HG03045 (cell line): ENCODE results near the gene NFATC1.
"Not testable (repeated sequence)": the region's sequence is repeated elsewhere in the genome, so short reads cannot be mapped to it uniquely, and the experiment has no call there.

Experiments
- ATAC-seq: cut with Tn5 transposase; IDR thresholded peaks from one replicate; pipeline ENCODE4 v1.9.1; 2021; ENCODE audit warnings: mild to moderate bottlenecking, moderate library complexity; ENCODE audit not compliant: unreplicated experiment

NFATC1 gene

GRCh38 chr18:79502782-79503181 lies 107.1 kb downstream of the NFATC1 start:
- ATAC-seq = no peak

DNA sequence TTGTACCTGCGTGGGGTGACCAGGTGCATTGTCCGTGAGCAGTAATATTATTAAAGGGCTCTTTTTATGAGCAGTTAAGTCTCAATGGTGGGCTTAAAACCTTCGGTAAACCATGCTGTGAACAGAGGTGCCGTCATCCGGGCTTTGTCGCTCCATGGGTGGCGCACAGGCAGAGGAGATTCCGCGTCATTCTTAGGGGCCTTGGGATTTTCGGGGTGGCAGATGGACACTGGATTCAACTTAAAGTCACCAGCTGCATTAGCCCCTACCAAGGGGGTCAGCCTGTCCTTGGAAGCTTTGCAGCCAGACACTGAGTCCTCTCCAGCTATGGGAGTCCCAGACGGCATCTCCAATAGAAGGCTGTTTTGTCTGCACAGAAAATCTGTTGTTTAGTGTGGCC lies 107.7 kb downstream of the NFATC1 start:
- no peak for ATAC-seq

DNA sequence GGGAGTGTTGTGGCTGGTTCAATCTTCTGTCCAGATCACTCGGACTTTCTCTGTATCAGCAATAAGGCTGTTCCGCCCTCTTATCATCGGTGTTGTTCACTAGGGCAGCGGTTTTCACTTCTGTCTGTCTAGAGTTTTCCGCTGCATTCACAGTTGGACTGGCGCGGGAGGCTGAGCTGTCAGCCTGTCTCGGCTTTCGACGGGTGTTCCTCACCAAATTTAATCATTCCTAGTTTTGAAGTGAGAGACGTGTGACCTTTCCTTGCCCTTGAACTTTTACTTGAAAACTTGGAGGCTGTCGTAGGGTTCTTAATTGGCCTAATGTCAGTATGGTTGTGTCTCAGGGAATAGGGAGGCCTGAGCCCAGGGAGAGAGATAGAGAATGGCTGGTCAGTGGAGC lies 108.3 kb downstream of the NFATC1 start:
- no peak for ATAC-seq

GRCh38 chr18:79504495-79504894 lies 108.8 kb downstream of the NFATC1 start:
- ATAC-seq = not testable (repeated sequence)

GRCh38 chr18:79505465-79505864 lies 109.7 kb downstream of the NFATC1 start:
- ATAC-seq = not testable (repeated sequence)

DNA sequence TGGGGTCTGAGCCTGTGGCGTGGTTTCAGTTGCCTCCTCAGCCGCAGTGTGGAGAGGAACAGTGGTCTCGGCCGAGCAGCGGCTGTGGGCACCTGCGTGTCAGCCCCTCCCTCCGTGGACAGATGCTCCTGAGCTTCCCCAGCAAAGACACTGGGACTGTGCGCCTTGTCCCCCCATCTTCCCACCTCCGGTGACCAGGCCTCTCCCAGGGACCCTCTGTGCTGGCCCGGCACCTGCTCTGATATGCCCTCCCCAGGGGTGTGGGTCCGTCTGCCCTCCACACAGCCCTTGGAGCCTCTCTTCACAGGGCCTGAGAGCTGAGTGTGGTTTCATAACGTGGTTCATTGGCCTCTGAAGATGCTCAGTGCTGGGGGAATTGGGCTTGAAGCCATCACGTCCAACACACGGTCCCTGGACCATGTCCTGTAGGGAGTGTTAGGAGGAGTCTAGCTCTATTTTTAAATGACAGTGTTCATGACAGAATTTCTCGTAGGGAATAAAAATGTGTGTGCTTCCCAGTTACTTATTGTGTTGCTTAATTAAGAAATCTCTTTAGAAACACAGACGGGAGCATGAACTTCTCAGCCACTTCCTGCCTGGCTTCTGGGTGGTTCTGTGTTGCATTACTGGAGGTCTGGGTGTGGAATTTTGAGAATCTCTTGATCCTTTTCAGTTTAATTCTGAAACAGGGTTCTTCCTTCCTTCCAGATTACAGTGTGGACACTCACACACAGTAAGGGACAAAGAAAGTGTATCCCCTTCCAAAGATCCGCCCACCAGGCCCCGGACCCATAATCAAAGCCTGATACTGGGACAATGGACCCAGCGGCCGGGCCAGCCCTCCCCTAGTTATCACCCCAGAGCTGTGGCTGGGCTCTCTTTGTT lies 110.7 kb downstream of the NFATC1 start:
- ATAC-seq = no peak

GRCh38 chr18:79507076-79507545 lies 111.4 kb downstream of the NFATC1 start:
- ATAC-seq = no peak

DNA sequence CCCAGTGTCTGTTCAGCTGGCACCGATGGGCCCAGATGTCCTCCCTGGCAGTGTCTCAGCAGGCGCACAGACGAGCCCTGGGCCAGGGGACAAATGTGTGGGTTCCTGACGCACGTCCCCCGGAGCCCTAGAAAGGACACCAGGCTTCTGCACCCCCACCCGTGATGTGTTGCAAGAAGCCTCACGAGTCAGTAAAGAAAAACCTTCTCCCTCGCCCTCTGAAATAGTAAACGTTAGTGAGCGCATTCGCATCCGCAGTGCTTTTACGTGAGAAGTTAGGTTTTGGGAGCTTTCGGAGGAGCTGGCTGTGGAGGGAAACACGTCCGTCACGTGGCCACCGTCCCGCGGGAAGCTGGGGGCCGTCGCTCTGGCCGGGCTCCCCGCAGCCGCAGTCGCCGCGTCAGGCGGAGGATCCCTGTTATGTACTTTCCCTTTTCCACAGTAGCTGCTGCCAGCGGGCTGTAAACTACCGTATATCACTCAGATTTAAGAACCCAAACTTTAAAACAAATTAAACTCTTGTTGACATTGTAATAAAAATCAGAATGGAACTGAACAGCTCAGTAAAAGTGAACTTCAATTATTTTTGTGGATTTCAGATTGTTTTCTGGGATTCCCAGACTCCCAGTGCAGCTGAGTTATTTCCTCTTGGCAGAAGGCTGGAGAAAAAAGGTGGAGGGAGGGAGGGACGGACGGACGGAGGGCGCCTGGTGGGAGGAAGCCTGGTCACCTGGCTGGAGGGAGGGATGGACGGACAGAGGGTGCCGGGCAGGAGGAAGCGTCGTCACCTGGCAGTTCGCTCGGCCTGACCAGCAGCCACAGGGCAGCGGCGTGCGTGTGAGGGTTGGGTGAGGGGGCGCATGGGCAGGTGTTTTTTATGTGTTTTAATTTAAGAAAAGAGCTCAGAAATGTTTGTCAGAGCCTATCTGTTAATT lies 112.1 kb downstream of the NFATC1 start:
- no peak for ATAC-seq

DNA sequence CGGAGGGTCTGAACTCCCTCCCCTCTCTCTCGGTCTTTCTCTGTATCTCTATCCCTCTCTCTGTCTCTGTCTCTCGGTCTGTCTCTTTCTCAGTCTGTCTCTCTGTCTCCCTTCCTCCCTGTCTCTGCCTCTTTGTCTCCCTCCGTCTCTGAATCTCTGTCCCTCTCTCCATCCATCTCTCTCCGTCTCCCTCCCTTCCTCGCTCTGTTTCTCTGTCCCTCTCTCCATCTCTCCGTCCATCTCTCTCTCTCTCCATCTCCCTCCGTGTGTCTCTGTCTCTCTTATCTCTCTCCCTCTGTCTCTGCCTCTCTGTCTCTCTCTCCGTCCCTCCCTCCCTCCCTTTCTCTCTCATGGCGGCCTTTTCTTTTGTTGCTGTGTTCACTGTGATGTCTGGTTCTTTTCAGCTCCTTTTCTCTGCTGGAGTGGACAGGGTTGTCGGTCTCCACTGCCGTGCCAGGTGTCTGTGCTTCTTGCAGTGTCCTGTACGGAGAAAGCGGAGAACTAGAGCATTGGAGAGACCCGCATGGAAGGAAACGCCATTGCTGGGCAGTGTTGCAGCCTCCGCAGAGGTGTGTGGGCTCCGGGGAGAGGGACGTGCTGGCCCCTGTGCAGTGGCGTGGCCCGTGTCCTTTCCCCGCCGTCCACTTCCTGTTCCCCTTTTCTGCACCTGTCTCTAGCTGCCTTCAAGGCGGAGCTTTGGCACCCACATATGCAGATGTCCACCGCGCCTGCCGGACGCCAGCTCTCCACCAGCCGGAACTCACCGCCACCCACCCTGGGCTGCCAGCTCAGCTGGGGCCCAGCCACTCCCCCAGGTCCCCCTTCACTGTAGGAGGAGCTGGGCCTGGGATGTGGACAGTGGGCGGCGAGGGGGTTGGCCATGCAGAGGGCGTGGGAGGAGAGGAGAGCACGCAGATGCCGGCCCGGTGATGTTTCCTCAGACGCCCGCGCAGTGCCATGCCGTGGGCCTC lies 113.1 kb downstream of the NFATC1 start:
- no peak for ATAC-seq

DNA sequence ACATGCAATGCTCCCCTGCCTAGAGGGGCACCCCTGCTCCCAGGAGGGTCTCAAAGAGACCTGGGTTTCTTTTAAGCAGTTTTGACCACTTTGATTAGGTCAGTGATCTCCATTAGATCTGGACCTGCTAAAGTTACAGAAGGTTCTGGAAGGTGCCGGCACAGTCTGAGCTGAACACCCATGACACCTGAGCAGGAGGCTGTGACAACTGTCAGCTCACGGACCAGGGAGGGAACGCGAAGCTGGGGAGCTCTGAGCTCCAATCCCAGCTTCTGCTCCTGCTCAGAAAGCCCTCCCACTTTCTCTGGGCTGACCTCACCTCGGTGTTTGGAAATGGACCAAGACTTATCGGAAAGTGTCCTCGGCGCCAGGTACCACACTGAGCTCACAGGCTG lies 113.8 kb downstream of the NFATC1 start:
- no peak for ATAC-seq

DNA sequence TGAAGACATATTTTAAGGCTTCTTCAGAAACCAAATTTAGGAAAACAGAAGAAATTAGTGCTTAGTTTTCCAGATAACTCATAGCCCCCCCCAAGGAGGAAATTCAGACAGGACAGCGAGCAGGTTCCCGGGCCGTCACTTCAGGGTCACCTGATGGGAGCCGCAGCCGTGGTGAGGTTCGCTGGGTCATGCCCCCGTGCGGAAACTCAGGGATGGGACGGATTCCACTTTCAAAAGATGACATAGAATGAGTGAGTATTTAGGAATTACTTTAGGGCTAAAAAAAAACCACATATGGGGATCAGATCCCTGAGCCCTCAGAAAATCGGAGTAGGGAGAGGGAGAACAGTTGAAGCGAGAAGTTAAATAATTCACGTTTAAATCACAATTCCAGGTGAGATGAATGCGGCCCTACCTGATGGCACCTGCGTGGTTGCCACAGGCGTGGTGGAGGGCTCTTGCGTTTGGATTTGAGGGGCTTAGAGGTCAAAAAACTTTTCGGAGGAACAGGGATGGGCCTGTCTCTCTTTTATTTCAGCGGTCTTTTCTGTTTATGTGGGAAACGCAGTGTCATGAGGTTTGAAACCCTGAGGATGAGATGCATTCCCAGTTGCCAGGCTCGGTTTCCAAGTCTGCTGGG lies 114.4 kb downstream of the NFATC1 start:
- ATAC-seq = no peak

DNA sequence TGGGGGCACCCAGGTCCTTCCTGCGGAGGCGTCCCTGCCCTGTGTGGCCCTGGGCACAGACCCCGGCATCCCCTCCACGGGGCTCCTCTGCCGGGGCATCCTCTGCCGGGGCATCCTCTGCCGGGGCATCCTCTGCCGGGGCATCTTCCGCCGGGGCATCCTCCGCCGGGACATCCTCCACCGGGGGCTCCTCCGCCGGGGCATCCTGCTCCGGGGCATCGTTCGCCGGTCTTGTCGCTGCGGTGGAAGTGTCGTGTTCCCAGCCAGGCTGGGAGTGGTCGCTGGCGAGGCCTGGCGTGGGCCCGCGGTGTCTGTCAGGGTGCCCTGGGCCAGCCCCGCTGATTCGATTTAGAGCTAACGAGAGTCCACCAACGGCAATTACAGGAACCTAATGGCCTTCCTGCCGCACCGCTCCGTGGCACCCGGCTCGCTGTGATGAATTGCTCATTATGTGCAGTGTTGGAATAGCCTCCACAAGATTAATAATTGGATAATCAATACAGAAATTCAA lies 115.1 kb downstream of the NFATC1 start:
- no peak for ATAC-seq

GRCh38 chr18:79511271-79511670 lies 115.5 kb downstream of the NFATC1 start:
- ATAC-seq = no peak

GRCh38 chr18:79511671-79512301 lies 116.1 kb downstream of the NFATC1 start:
- ATAC-seq = no peak

GRCh38 chr18:79512461-79513380 lies 117.0 kb downstream of the NFATC1 start:
- ATAC-seq = no peak

- ATAC-seq = no peak
Observed at GRCh38 chr18:79513381-79514081, 117.8 kb downstream of the NFATC1 start.

GRCh38 chr18:79515331-79515730 lies 119.6 kb downstream of the NFATC1 start:
- ATAC-seq = no peak

DNA sequence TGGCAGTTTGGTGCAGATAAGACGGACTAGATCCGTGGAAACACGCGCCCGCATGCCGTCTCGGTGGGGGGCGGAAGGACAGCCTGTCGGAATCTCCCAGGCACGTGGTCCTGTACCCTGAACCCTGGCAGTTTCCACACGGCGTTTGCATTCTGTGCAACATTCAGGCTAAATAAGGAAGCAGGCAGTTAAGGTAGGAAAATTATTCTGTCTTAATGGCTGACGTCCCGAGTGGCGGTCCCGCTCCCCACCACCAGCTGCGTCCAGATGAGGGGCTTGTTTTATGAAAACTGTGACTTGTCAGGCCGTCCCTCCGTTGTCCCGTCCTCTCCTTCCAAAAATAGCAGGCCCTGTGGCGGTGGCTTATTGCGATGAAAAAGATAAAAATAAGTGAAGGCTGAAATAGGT lies 120.2 kb downstream of the NFATC1 start:
- ATAC-seq = no peak
